ENCODE measurements around the gene P2RX5. TPM values are rescaled to one million over a fixed set of nuclear protein-coding genes. Genes with fewer than 3 reads are reported as not detected.
"Not testable (repeated sequence)": the region's sequence is repeated elsewhere in the genome, so short reads cannot be mapped to it uniquely, and the experiment has no call there.

P2RX5 gene
- total RNA-seq, result 92.3 and 92.8 TPM in 2 replicates

- peaks cover 4% of the 10 kb centered on the region for H3K9me3 Mint-ChIP-seq
- peaks cover 22% of the 10 kb centered on the region for H3K36me3 Mint-ChIP-seq (ENCODE audit: low read depth)
- H3K4me3 Mint-ChIP-seq, result peak within 1 kb of the TSS; percentile 96
- peak; percentile 86 for DNase-seq
- H3K27ac Mint-ChIP-seq, result peak within 1 kb of the TSS; percentile 95
- intact Hi-C loops (cut with micrococcal nuclease), result loop anchor here (1.0 kb wide), 1 partner anchor 15 kb away; no protein-coding TSS in a partner anchor
- H3K4me1 Mint-ChIP-seq, result peaks cover 30% of the 10 kb centered on the region
- H3K27me3 Mint-ChIP-seq, result no peaks in the 10 kb centered on the region
Measured at GRCh38 chr17:3695723-3696411, at the start of gene P2RX5. P2RX5 (minus strand) TSS chr17:3696155; CDS start chr17:3696005, 150 bp downstream.

GRCh38 chr17:3745071-3745470 is 49.1 kb upstream of the P2RX5 start:
- H3K4me1 Mint-ChIP-seq, result peaks cover 20% of the 10 kb centered on the region

GRCh38 chr17:3744014-3744413 is 48.1 kb upstream of the P2RX5 start:
- Mint-ChIP-seq H3K4me1 (peaks cover 23% of the 10 kb centered on the region), H3K27me3 (no peaks in the 10 kb centered on the region), H3K27ac (no peak overlapping the region), H3K9me3 (no peaks in the 10 kb centered on the region), H3K4me3 (no peak overlapping the region), H3K36me3 (ENCODE audit: low read depth) (no peaks in the 10 kb centered on the region)
- intact Hi-C loops (cut with micrococcal nuclease), result no loop called here
- DNase-seq, result no peak

More at GRCh38 chr17:3745071-3745470, 49.1 kb upstream of the P2RX5 start:
- H3K27me3 Mint-ChIP-seq, result no peaks in the 10 kb centered on the region
- H3K27ac Mint-ChIP-seq, result no peak overlapping the region
- H3K9me3 Mint-ChIP-seq, result no peaks in the 10 kb centered on the region
- intact Hi-C loops (cut with micrococcal nuclease), result no loop called here
- H3K4me3 Mint-ChIP-seq, result no peak overlapping the region
- DNase-seq, result no peak
- no peaks in the 10 kb centered on the region for H3K36me3 Mint-ChIP-seq (ENCODE audit: low read depth)

GRCh38 chr17:3740611-3741073 is 44.7 kb upstream of the P2RX5 start:
- intact Hi-C loops (cut with micrococcal nuclease), result loop anchor here (1.0 kb wide), 1 partner anchor 26 kb away; no protein-coding TSS in a partner anchor
- Mint-ChIP-seq H3K27ac (peak overlapping the region; percentile 84), H3K36me3 (ENCODE audit: low read depth) (no peaks in the 10 kb centered on the region), H3K4me3 (peak overlapping the region; percentile 57), H3K9me3 (no peaks in the 10 kb centered on the region), H3K27me3 (no peaks in the 10 kb centered on the region), H3K4me1 (peaks cover 32% of the 10 kb centered on the region)
- DNase-seq, result peak; percentile 74

GRCh38 chr17:3739422-3740124 is 43.6 kb upstream of the P2RX5 start:
- Mint-ChIP-seq H3K9me3 (no peaks in the 10 kb centered on the region), H3K27me3 (no peaks in the 10 kb centered on the region), H3K4me1 (peaks cover 32% of the 10 kb centered on the region), H3K36me3 (ENCODE audit: low read depth) (no peaks in the 10 kb centered on the region), H3K27ac (no peak overlapping the region), H3K4me3 (no peak overlapping the region)
- no peak for DNase-seq
- intact Hi-C loops (cut with micrococcal nuclease), result loop anchor here (1.0 kb wide), 1 partner anchor 27 kb away; no protein-coding TSS in a partner anchor

- Mint-ChIP-seq H3K4me1 (peaks cover 35% of the 10 kb centered on the region), H3K4me3 (peak overlapping the region; percentile 24), H3K36me3 (ENCODE audit: low read depth) (no peaks in the 10 kb centered on the region), H3K27me3 (no peaks in the 10 kb centered on the region), H3K9me3 (no peaks in the 10 kb centered on the region), H3K27ac (peak overlapping the region; percentile 64)
- intact Hi-C loops (cut with micrococcal nuclease), result no loop called here
- peak; percentile 85 for DNase-seq
Measured at GRCh38 chr17:3738562-3739295, 42.8 kb upstream of the P2RX5 start.

GRCh38 chr17:3735515-3735914 is 39.6 kb upstream of the P2RX5 start:
- intact Hi-C loops (cut with micrococcal nuclease), result no loop called here
- H3K4me3 Mint-ChIP-seq, result no peak overlapping the region

GRCh38 chr17:3734911-3735276 is 38.9 kb upstream of the P2RX5 start:
- H3K9me3 Mint-ChIP-seq; H3K4me3 Mint-ChIP-seq; H3K36me3 Mint-ChIP-seq (ENCODE audit: low read depth); DNase-seq; H3K27me3 Mint-ChIP-seq; intact Hi-C loops (cut with micrococcal nuclease); H3K27ac Mint-ChIP-seq: not testable (repeated sequence)
- peaks cover 32% of the 10 kb centered on the region for H3K4me1 Mint-ChIP-seq

More at GRCh38 chr17:3735515-3735914, 39.6 kb upstream of the P2RX5 start:
- H3K4me1 Mint-ChIP-seq, result peaks cover 35% of the 10 kb centered on the region
- H3K27ac Mint-ChIP-seq, result no peak overlapping the region
- no peaks in the 10 kb centered on the region for H3K27me3 Mint-ChIP-seq
- no peak for DNase-seq
- H3K36me3 Mint-ChIP-seq (ENCODE audit: low read depth), result peaks cover 2% of the 10 kb centered on the region
- H3K9me3 Mint-ChIP-seq, result no peaks in the 10 kb centered on the region

GRCh38 chr17:3732210-3732621 is 36.3 kb upstream of the P2RX5 start:
- Mint-ChIP-seq H3K9me3 (no peaks in the 10 kb centered on the region), H3K27me3 (no peaks in the 10 kb centered on the region), H3K36me3 (ENCODE audit: low read depth) (peaks cover 13% of the 10 kb centered on the region), H3K4me3 (no peak overlapping the region), H3K27ac (no peak overlapping the region), H3K4me1 (peaks cover 11% of the 10 kb centered on the region)
- intact Hi-C loops (cut with micrococcal nuclease), result no loop called here
- DNase-seq, result no peak

- H3K27ac Mint-ChIP-seq, result peak overlapping the region; percentile 6
- no peaks in the 10 kb centered on the region for H3K27me3 Mint-ChIP-seq
- no peak overlapping the region for H3K4me3 Mint-ChIP-seq
- no peaks in the 10 kb centered on the region for H3K9me3 Mint-ChIP-seq
- DNase-seq, result no peak
- intact Hi-C loops (cut with micrococcal nuclease), result no loop called here
- H3K4me1 Mint-ChIP-seq, result peaks cover 14% of the 10 kb centered on the region
- H3K36me3 Mint-ChIP-seq (ENCODE audit: low read depth), result peaks cover 20% of the 10 kb centered on the region
Measured at GRCh38 chr17:3730881-3731429, 35.0 kb upstream of the P2RX5 start.

- peaks cover 25% of the 10 kb centered on the region for H3K4me1 Mint-ChIP-seq
- intact Hi-C loops (cut with micrococcal nuclease), result no loop called here
- H3K9me3 Mint-ChIP-seq, result no peaks in the 10 kb centered on the region
- H3K36me3 Mint-ChIP-seq (ENCODE audit: low read depth), result peaks cover 30% of the 10 kb centered on the region
- no peak overlapping the region for H3K4me3 Mint-ChIP-seq
- no peaks in the 10 kb centered on the region for H3K27me3 Mint-ChIP-seq
- no peak overlapping the region for H3K27ac Mint-ChIP-seq
- no peak for DNase-seq
Measured at GRCh38 chr17:3729881-3730280, 33.9 kb upstream of the P2RX5 start.

GRCh38 chr17:3728099-3728498 is 32.1 kb upstream of the P2RX5 start:
- H3K9me3 Mint-ChIP-seq; intact Hi-C loops (cut with micrococcal nuclease); DNase-seq; H3K27ac Mint-ChIP-seq; H3K4me3 Mint-ChIP-seq; H3K27me3 Mint-ChIP-seq: not testable (repeated sequence)
- H3K36me3 Mint-ChIP-seq (ENCODE audit: low read depth), result peaks cover 36% of the 10 kb centered on the region
- peaks cover 27% of the 10 kb centered on the region for H3K4me1 Mint-ChIP-seq

GRCh38 chr17:3727041-3727440 is 31.1 kb upstream of the P2RX5 start:
- H3K36me3 Mint-ChIP-seq (ENCODE audit: low read depth), result peaks cover 45% of the 10 kb centered on the region

More at GRCh38 chr17:3727041-3727440, 31.1 kb upstream of the P2RX5 start:
- H3K4me3 Mint-ChIP-seq, result peak overlapping the region; percentile 2
- peaks cover 29% of the 10 kb centered on the region for H3K4me1 Mint-ChIP-seq
- H3K27me3 Mint-ChIP-seq, result no peaks in the 10 kb centered on the region
- no peak overlapping the region for H3K27ac Mint-ChIP-seq
- intact Hi-C loops (cut with micrococcal nuclease), result no loop called here
- no peaks in the 10 kb centered on the region for H3K9me3 Mint-ChIP-seq
- no peak for DNase-seq
